Activated CD8-positive, alpha-beta T cell treated with anti-CD3 and anti-CD28 coated beads for 36 hours (primary cell): ENCODE measurements around the gene PCDHGC4. TPM values are rescaled to one million over a fixed set of nuclear protein-coding genes. Genes with fewer than 3 reads are reported as not detected.

Source experiments
- ATAC-seq: fragments of 200-7000 bp; cut with Tn5 transposase; one replicate; pipeline ENCODE4 v1.10.0; 2021; ENCODE audit warnings: mild to moderate bottlenecking, moderate library complexity
- CTCF ChIA-PET: fragments of 350-600 bp; sonication (Branson Sonifier 250); formaldehyde crosslinking; loops from one replicate; lab custom pipeline; 2021; ENCODE audit warnings: antibody characterized with exemption; lab: Charles Lee
- POLR2A ChIA-PET: fragments of 350-600 bp; sonication (Branson Sonifier 250); formaldehyde crosslinking; loops from one replicate; lab custom pipeline; 2021; ENCODE audit warnings: antibody characterized with exemption; lab: Charles Lee
- DNase-seq: peaks from one replicate; pipeline ENCODE4 v3.0.0-alpha.2; 2020
- H3K27ac Mint-ChIP-seq: one replicate; pipeline ENCODE4 v1.8.0; 2021; ENCODE audit warnings: mild to moderate bottlenecking, mixed read lengths
- H3K27me3 Mint-ChIP-seq: one replicate; pipeline ENCODE4 v1.8.0; 2021; ENCODE audit warnings: mixed read lengths
- H3K36me3 Mint-ChIP-seq: one replicate; pipeline ENCODE4 v1.8.0; 2021; ENCODE audit warnings: low read depth, mixed read lengths
- H3K4me1 Mint-ChIP-seq: one replicate; pipeline ENCODE4 v1.8.0; 2021; ENCODE audit warnings: low read depth, mixed read lengths
- H3K4me3 Mint-ChIP-seq: one replicate; pipeline ENCODE4 v1.8.0; 2021; ENCODE audit warnings: mild to moderate bottlenecking, moderate library complexity, mixed read lengths
- H3K9me3 Mint-ChIP-seq: one replicate; pipeline ENCODE4 v1.8.0; 2021; ENCODE audit warnings: mixed read lengths
- CTCF ChIP-seq: fragments of 200-600 bp; IDR thresholded peaks from one replicate; pipeline ENCODE4 v1.8.0; 2022; ENCODE audit warnings: antibody characterized with exemption, mild to moderate bottlenecking
- intact Hi-C: fragments of 100-400 bp; cut with micrococcal nuclease; formaldehyde crosslinking; loops from one replicate; pipeline ENCODE4 v1.10.0; 2022
- total RNA-seq, 2 experiments: library from RNA; stranded (reverse); gene quantifications; one replicate each; pipeline ENCODE4 v1.2.3, GENCODE V29; 2021

Gene PCDHGC4
- total RNA-seq, 2 experiments from 2014 or later: not detected

- H3K9me3 Mint-ChIP-seq: no peaks in the 10 kb centered on the region
- H3K4me3 Mint-ChIP-seq: no peak overlapping the region
- H3K36me3 Mint-ChIP-seq: peaks cover 17% of the 10 kb centered on the region
- CTCF ChIA-PET: interaction anchor here (1.0 to 9.4 kb wide), 7 partner anchors 13 to 190 kb away, joined by 3 to 122 read pairs (median 27); partner anchors contain the start of genes PCDHGA10, PCDHGA11, PCDHGA12 and PCDHGB7
- no peak for ATAC-seq
- no peak for DNase-seq
- TF ChIP-seq CTCF: no peak
- intact Hi-C loops: loop anchor here (5.0 to 10.0 kb wide), 2 partner anchors 98 to 185 kb away; partner anchors contain the start of genes PCDHGA10 and TAF7
- POLR2A ChIA-PET: no interaction called here
- H3K4me1 Mint-ChIP-seq: peaks cover 34% of the 10 kb centered on the region
- H3K27ac Mint-ChIP-seq: no peak overlapping the region
- H3K27me3 Mint-ChIP-seq: no peaks in the 10 kb centered on the region
Observed at GRCh38 chr5:141510160-141510559, 25.3 kb downstream of the PCDHGC4 start.

GRCh38 chr5:141510850-141511601 lies 26.2 kb downstream of the PCDHGC4 start:
- Mint-ChIP-seq H3K27ac (no peak overlapping the region), H3K4me3 (no peak overlapping the region), H3K4me1 (peaks cover 39% of the 10 kb centered on the region), H3K27me3 (no peaks in the 10 kb centered on the region), H3K9me3 (no peaks in the 10 kb centered on the region), H3K36me3 (peaks cover 22% of the 10 kb centered on the region)
- intact Hi-C loops: loop anchor here (5.0 to 10.0 kb wide), 2 partner anchors 99 to 186 kb away; partner anchors contain the start of genes PCDHGA10 and TAF7
- ChIA-PET POLR2A (interaction anchor here (0.6 kb wide), 1 partner anchor 17 kb away, joined by 4 read pairs; no protein-coding TSS in a partner anchor), CTCF (interaction anchor here (0.9 to 9.4 kb wide), 15 partner anchors 10 to 182 kb away, joined by 3 to 122 read pairs (median 5); partner anchors contain the start of genes PCDHGA10, PCDHGA11, PCDHGA12 and PCDHGB4)
- DNase-seq: no peak
- TF ChIP-seq CTCF: no peak
- ATAC-seq: no peak

GRCh38 chr5:141511771-141512325 lies 27.0 kb downstream of the PCDHGC4 start:
- no peak for DNase-seq
- Mint-ChIP-seq H3K4me1 (peaks cover 43% of the 10 kb centered on the region), H3K4me3 (no peak overlapping the region), H3K27me3 (no peaks in the 10 kb centered on the region), H3K27ac (no peak overlapping the region), H3K36me3 (peaks cover 29% of the 10 kb centered on the region), H3K9me3 (no peaks in the 10 kb centered on the region)
- ChIA-PET POLR2A (no interaction called here), CTCF (interaction anchor here (0.8 to 9.4 kb wide), 25 partner anchors 8 to 324 kb away, joined by 3 to 122 read pairs (median 9); partner anchors contain the start of genes PCDHGA10, PCDHGA11, PCDHGA12 and PCDHGA3)
- TF ChIP-seq CTCF: no peak
- intact Hi-C loops: loop anchor here (5.0 to 10.0 kb wide), 2 partner anchors 100 to 187 kb away; partner anchors contain the start of genes PCDHGA10 and TAF7
- ATAC-seq: no peak

- Mint-ChIP-seq H3K9me3 (no peaks in the 10 kb centered on the region), H3K27ac (peak overlapping the region; percentile 84), H3K4me1 (peaks cover 43% of the 10 kb centered on the region), H3K27me3 (no peaks in the 10 kb centered on the region), H3K4me3 (peak overlapping the region; percentile 70), H3K36me3 (peaks cover 30% of the 10 kb centered on the region)
- ATAC-seq (peak; percentile 38), DNase-seq (peak; percentile 94)
- peak; percentile 87 for TF ChIP-seq CTCF
- intact Hi-C loops: loop anchor here (5.0 to 10.0 kb wide), 2 partner anchors 100 to 188 kb away; partner anchors contain the start of genes PCDHGA10 and TAF7
- ChIA-PET CTCF (interaction anchor here (0.7 to 9.4 kb wide), 42 partner anchors 9 to 647 kb away, joined by 3 to 122 read pairs (median 5); partner anchors contain the start of genes PCDHGA10, PCDHGA11, PCDHGA12 and PCDHGA3), POLR2A (interaction anchor here (0.9 kb wide), 1 partner anchor 9 kb away, joined by 4 read pairs; no protein-coding TSS in a partner anchor)
Observed at GRCh38 chr5:141512390-141512910, 27.6 kb downstream of the PCDHGC4 start.
